DND-41 (cell line): ENCODE data around the gene CLDN14.

Experiments
- CTCF ChIP-seq: IDR thresholded peaks from 2 replicates; pipeline ENCODE4 v1.5.1; 2012; ENCODE audit warnings: borderline replicate concordance, low read length, moderate library complexity, mild to moderate bottlenecking; ENCODE audit not compliant: poor library complexity, severe bottlenecking; ENCODE audit errors: extremely low read depth
- EZH2 ChIP-seq: IDR thresholded peaks from 3 replicates; pipeline ENCODE4 v1.6.1; 2012; ENCODE audit warnings: borderline replicate concordance, low read depth, mild to moderate bottlenecking, moderate library complexity, low read length, inconsistent platforms; ENCODE audit not compliant: severe bottlenecking

DNA sequence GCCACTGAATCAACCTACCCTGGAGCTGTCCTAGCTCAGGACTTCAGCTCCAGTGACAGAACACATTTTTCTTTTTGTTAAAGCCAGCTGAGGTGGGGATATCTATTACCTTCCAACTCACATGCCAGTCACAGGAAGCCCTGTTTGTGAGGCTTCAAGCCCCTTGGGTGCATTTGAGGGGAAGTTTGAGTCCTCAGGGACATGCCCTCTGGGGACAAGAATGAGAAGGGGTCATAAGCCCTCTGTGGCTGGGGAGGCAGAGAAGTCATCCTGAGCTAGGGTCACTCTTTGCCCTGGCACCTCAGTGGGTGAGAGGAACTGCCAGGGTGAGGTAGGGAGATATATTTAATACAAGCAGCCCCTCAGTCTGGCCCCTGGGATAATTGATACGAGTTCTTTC, 33.5 kb upstream of the CLDN14 start:
- TF ChIP-seq CTCF: no peak
- no peak for TF ChIP-seq EZH2
